NCI-H2107 treated with DMSO at 0.1 percent for 48 hours (cell line): Measurements from ENCODE around the gene EPAS1.

Source experiments
- DNase-seq: peaks from one replicate; lab custom pipeline; 2025; ENCODE audit not compliant: unreplicated experiment; lab: John Stamatoyannopoulos, UW

Gene EPAS1

DNA sequence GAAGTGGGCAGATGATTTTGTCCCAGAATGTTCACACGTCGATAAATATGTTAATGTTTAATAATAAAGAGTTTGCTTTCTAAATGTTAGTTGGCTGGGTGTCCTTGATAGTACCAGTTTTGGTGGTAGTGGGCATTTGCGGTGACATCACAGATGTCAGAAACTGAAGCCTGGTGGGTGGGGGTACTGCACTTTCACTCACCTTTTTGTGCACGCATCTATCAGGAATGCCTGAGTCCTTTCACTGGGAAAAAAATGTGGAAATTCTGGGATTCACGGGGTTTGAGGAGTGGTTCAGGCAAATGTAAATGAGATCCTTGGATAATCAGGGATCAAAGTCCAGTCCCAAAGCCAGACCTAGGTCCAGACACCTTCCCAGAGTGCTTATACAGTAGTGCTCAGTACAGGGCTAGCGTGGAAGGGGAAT, 3.2 kb downstream of the EPAS1 start:
- DNase-seq, result no peak

DNA sequence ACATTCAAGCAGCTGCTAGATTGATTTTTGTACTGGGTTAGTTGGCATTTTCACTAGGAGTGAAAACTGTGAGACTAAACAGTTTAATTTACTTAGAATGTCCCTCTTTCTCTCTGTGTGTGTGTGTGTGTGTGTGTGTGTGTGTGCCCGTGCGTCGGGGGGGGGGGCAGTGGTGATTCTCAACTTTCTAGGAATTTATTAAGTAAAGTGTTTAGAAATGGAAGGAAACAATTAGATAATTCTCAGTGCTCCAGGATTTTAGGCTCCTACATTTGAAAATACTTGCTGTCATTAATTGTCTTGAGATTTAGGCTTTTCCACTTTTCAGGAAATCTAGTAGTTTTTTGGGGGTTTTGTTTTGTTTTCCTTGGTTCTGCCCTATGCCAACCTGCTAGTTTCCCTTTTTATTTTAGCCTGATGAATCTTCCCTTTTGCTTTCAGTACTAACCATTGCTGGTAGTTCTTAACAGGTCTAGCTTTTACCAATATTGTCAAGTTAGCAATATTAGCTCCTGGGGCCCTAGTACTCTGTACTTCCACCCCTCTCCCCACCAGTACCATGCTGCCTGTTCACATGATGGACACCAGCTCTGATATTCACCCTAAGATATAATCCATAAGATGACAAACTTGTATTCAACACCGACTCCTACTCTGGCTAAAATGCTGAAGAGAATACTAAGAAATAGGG, 4.9 kb downstream of the EPAS1 start:
- no peak for DNase-seq

DNA sequence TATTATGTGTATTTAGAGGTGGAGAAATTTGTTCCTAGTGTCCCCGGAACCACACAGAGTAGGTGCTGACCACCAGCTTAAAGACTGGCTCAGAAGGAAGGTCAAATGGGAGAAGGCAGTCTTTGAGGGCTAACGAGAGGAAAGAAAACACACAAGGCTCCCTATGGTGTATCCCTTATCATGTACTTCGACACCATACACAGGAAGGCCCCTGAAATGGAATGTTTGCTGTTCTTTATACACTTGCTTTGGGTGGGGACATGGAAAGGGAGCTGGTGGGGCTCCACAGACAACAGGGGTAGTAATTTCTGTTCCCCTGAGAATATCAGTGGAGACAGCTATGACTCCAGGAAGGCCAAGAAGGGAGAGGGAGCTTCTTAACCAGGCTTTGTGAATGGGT, 6.0 kb downstream of the EPAS1 start:
- no peak for DNase-seq

DNA sequence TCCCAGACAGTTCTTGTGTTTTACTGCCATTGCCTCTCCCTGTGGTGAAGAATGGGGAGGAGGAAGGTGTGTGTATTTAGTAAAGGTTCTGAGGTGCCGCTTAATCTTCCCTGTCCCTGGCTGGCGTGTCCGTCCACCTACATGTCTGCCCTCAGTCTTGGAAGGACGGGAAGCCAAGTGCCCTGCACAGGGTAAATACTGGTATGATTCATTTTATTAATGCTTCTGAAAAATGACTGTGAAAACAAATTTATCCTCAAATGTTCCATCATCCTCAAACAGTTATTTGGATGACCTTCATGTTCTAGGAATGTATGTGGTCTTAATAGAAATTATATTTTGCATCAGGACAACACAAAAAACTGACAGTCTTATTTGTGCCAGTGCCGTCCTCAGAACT, 6.6 kb downstream of the EPAS1 start:
- DNase-seq, result no peak

DNA sequence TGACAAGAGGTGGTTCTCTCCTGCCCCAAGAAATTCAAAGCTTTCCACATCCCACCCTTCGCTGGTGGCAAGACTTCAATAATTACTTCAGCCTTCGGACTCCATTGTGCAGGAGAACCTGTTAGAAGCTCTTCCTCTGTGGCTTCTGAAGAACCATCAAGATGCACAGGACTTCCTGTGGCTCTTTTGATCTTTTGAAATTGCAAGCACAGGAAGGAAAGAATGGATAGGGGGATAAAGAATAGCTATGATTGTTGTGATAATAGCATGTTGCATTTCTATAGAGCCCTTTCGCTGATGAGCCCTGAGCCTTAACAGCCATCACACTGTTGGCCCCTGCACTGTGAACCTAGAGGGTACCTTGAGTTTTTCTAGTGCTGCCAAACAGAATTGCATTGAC, 7.4 kb downstream of the EPAS1 start:
- no peak for DNase-seq

DNA sequence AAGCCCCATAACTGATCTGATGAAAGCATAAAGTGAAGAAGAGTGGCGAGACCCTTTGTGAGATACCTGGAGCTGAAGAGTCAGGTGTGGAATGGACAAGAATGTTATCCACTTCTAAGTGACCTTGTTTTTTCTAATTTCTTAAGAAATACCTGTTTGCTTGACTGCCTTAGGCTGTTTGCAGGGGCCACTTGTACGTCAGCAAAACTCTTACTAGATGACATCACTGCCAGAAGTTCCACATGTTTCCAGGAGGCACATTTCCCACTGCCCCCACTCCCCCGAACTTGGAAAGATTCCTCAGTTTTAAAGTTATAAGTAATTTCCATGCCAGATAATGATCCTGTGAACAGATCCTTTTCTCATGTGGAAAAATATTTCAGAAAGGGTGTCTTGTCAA, 8.0 kb downstream of the EPAS1 start:
- no peak for DNase-seq

DNA sequence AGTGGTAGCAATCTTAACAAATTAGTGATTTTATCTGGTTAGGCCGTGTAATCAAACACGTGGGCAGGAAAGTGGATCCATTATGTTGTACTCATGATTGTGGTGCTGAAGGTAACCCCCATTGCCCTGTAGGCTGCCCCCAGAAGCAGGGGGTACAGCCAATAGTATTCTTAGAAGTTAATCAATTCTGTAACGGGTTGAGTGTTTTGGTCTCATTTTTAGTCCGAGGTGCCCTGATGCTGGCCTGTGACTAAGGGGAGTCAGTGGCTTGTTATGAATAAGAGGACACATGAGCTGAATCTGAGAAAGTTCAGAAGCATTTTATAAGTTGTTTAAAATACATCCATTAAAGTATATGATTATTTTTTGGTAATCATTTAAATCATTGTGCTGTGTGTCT, 8.6 kb downstream of the EPAS1 start:
- no peak for DNase-seq

DNA sequence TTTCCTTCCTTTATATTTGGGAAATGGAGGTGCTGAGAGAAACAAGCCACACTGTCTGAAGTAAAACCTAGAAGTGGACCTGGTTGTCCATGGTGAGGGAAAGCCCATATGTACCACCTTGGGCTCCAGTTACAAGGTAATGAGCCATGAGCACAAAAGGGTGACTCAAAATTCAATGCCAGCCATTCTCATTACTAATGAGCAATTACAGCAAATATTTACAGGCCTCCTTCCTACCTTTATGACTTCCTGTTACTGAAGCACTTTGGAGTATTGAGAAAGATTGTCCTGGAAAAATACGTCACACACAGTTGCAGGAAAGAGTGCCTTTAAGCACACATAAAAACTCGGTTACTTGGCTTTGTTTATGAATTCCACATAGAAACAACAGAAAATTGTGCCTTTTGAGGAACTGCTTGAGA, 9.1 kb downstream of the EPAS1 start:
- peak; percentile 61 for DNase-seq

DNA sequence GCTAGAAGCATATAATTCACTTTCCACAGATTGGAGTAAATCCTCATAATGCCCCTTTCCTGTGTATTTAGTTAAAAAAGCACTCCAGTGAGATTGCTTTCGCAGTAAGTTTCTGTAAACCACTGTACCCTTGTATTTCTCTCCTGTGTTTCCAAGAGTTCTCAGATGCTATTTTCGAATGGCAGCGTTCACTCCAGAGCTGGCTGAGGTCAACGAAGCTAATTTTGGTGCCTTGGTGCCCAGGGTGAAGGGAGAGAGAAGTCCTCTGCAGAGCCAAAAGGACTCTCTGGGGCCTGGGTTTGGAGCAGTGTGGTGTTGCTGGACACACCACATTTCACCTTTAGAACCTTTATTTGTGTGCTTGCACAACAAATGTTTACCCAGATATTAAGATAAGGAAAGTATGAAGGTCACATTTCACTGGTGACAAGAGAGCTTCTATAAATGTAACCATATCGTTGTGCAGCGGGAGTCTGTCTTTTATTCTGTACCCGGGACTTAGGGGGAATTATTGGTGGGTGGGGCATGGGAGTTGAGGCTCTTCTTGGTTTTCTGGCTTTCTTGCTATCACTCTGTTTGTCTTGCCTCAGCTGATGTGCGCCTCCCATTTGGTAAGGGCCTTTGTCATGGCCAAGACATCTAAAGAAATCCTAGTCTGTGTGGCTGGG, 9.9 kb downstream of the EPAS1 start:
- DNase-seq, result no peak

DNA sequence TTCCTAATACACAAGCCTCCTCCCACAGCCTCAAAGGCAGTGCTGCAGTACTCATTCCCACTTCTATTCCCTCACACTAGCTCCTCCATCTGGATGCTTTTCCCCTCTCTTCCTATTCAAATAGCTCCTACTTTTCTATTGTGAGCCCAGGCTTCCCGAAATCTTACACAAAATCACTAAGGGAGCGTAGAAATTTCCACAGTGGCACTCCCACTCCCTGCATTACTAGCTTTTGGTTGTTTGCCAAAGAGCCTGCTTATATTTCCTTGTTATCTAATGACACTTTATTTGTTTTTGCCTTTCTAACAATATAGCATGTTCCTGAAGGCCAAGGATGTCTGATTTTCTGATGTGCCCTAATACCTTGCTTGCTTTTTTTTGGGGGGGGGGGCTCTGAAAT, 10.9 kb downstream of the EPAS1 start:
- DNase-seq, result no peak

DNA sequence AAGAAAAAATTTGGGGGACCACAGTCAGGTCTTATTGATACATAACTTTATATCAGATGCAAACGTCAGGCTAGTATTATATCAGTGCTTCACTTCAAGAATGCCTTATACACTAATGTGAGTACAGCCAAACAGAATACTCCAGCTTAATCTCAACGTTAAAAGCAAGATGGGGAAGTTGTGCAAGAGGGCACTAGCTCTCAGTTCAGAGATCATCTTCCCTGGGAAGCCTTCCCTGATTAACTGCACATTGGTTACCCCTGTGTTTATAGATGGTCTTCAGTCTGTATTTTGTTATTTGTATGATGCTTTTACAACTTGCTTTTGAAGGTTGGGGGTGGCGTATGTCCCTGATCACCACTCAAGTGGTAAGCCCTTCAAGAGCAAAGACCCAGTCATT, 11.4 kb downstream of the EPAS1 start:
- no peak for DNase-seq

DNA sequence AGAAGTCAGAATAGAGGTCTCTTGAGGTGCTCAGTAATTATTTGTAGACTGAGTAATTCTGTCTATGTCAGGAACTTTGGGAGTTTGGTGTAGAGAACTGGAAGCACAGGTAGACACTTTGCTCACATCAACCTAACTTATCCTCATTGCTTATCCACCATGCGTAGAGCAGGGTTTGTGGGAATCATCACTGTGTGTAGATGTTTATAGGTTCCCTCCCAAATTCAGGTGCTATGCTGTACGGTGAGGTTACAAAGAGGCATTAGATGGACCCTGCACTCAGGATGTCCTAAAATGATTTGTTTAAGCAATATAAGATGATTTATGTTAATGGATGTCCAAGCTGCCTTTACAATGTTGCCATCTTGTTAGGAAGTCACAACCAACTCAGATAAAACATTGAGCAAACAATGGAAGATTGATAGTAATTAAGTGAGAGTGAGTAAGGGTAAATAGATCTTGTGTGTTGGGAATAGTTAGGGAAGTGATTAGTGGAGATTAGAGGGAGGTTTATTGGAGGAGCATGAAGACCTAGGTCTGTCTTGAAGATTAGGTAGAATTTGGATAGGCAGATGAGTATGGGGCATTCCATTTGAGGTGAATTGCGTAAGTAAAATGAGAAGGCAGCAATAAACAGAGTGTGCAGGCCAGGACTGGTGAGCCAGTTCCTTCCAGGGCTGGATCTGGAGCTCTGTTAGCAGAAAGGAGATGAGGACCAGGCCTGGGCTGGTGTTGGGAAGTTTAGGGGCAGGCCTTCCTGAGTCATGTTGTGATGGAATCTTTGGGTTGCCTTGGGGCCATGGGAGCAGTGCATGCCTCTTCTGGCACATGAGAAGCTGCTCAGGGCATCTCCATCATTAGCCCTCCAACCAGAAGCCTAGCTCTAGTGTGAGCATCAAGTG, 12.1 kb downstream of the EPAS1 start:
- no peak for DNase-seq

DNA sequence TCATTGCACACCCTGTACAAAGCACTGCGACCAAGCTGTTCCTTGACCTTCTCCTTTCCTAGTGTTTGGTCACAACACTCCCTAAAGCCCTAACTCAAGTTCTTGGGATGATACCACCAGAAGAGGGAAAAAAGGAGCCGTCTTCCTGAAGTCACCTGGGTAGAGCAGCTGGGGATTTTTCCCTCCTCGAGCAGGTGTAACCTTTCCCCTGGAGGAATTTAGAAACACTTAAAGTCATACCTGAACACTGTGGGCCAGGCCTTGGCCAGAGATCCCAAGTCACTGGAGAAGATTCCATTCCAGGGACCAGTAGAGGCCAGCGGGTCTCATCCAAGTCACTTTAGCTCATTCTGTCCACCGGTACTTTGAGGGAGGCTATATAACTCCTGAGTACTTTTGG, 13.2 kb downstream of the EPAS1 start:
- no peak for DNase-seq

DNA sequence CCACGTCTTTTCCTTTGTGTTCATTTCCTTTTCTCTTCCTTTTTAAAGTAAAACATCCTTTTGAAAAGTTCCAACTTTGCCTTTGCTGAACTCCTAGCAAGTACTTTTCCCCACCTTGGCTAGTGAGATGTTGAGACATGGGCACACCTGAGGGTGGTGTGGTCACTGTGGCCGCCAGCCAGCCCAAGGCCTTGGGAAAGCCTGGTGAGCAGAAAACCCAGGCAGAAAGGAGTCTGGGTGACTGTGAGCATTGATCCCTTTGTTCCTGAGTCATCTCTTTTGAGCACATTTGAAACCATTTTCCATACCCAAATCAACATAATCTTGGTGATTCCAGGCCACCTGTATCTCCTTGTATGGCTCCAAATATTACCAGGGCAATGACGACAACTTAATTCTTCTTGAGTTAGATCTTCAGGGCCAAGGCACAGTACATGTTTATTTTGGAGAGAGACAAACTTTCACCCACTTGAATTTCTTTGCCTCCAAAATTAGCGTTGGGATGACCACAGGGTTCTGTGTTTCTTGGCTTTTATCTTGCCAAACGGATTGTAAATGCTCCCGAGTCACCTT, 14.5 kb downstream of the EPAS1 start:
- DNase-seq, result no peak

DNA sequence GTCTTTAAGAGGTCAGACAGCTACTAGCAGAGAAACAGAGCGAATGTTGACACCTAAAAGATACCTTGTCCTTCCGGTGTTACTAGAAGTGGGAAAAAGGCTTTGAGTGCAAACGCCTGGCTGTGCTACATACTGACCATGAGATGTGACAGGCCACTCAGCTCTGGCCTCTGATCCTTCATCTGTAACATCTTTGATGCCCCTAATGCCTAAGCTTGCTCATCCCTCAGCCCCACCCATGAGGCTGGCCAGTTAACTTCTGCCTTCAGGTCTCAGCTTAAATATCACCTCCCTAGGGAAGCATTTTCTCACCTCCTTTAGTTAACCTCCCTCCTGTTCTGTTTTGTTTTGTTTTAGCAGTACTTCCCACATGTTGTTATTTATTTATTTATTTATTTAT, 15.9 kb downstream of the EPAS1 start:
- no peak for DNase-seq

DNA sequence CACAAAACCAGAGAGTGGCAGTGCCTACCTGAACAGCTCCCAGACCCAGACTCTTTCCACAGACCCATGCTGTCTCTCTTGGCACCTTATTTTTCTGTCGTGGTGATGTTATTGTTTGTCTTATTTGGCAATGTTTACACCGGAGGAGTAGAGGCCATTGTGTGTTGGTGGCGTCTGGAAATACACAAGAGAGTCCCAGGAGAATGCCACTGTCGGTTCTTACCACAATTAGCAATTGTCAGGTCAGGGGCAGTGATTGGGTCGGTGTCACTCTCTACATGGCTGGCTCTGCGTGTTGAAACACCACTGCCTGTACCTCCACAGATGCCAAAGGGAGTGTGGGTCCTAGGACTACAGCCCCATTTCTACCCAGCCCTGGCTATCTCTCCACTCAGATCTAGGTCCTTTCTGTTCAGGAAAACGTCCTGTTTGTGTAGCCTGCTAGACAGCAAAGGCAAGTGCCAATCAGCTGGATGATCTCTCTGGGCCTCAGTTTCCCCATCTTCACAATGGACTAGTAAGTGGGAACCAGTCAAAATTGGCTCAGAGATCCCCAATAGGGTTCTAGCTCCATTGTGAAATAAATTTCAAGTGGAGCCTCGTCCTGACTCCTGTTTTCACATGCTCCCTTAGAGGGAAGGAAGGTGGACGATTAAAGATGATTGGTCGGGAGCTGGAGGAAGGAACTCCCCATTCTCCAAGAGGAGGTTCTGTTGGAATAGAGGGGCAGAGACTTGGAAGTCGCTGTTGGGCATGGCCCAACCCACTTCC, 17.0 kb downstream of the EPAS1 start:
- no peak for DNase-seq

DNA sequence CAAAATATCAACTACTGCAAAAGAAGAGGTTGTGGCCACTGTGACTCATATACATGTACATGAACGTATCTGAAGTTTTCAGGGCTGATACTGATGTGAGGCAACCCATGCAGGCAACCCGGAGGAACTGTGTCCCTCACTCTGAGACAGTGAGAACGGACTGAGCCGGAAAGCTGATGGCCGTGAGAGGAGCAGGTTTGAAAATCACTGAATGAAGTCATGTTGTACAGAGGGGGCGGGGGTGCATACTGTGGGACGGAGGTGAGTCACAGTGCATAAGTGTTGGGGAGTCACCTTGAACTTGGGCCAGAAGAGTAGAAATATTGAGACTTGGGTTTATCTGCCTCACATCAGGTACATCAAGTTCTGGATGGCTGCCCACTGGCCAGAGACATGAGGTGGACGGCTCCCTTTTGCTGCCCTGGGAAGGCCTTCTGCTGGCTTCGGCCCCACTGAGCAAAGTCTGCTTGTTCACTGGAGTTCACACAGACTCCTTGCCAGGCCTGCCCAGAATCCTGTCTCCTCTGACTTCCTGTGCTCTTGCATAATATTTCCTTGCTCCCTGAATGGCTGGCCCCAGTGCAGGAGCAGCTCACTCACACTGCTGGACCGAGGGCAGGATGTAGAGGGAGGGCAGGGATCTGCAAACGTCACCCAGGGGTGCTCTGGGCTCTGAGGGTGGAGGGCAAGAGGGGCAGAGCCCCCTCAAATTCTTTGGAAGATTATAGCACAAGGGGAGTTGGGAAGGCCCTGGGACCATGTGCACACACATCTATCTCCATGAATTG, 18.1 kb downstream of the EPAS1 start:
- DNase-seq, result no peak

DNA sequence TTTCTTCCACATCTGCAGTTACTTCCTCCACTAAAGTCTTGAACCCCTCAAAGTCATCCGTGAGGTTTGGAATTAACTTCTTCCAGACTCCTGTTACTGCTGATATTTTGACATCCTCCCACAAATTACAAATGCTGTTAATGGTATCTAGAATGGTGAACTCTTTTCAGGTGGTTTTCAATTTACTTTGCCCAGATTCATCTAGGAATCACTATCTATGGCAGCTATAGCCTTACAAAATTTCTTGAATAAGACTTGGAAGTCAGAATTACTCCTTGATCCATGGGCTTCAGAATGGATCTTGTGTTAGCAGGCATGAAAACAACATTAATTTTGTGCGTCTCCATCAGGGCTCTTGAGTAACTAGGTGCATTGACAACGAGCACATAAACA, 19.9 kb downstream of the EPAS1 start:
- no peak for DNase-seq

DNA sequence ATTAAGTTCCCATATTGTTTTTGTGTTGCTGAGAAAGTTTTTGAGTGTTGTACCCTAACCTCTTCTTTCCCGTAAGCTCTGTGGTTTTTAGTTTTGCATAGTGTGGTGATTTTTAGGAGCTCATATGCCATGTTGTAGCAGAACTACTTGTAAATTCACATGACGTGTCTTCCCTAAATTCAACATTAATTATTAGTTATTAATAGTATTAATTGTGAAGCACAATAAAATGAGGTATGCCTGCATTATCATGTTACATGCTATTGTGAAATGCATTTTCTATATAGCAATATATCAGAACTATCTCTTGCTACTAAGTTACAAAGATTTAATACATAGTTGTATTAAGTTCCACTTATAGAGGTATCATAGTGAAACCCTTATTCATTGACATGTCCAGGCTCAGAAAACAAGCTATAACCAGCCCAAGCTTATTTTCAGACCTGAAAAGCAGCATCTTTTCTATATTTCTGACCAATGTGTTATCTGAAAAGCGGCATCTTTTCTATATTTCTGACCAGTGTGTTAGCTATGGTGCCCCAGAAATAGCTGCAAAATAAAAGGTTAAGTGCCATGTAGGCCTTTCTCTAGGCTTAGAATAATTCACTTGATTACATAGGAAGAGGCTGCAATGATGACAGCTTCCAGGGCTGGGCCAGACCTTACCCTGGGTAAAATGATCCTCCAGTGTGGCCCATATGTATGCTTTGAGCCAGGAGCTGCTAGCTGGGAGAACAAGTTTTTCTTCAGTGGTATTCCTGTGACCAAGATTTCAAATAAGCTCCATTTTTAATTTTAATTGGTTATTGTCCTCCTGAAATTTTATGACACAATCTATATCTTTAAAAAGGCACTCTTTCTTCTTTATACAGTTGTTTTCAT, 21.6 kb downstream of the EPAS1 start:
- DNase-seq, result no peak
